8988T (cell line): ENCODE measurements around the gene CHST3.
A peak's percentile ranks its signal among the peaks of the same experiment; 100 is the strongest.

Source experiments
- DNase-seq: peaks from one replicate; pipeline ENCODE4 v3.0.0; 2011

CHST3 gene

GRCh38 chr10:71995887-71996575 is 31.8 kb downstream of the CHST3 start:
- DNase-seq = no peak

- DNase-seq = no peak
Measured at GRCh38 chr10:71996592-71997371, 32.6 kb downstream of the CHST3 start.

- DNase-seq = no peak
Measured at GRCh38 chr10:71998119-71998839, 34.1 kb downstream of the CHST3 start.

GRCh38 chr10:71998840-71999194 is 34.6 kb downstream of the CHST3 start:
- DNase-seq = peak; percentile 77

- no peak for DNase-seq
Measured at GRCh38 chr10:71999360-72000072, 35.3 kb downstream of the CHST3 start.

GRCh38 chr10:72000073-72001032 is 36.2 kb downstream of the CHST3 start:
- DNase-seq = no peak

- DNase-seq = no peak
Measured at GRCh38 chr10:72001033-72001395, 36.8 kb downstream of the CHST3 start.

GRCh38 chr10:72002354-72003295 is 38.4 kb downstream of the CHST3 start:
- no peak for DNase-seq

GRCh38 chr10:72006026-72006425 is 41.8 kb downstream of the CHST3 start:
- DNase-seq = no peak

GRCh38 chr10:72007246-72007892 is 43.2 kb downstream of the CHST3 start:
- no peak for DNase-seq

- DNase-seq = no peak
Measured at GRCh38 chr10:72008096-72008981, 44.1 kb downstream of the CHST3 start.

- no peak for DNase-seq
Measured at GRCh38 chr10:72009051-72009424, 44.8 kb downstream of the CHST3 start.

GRCh38 chr10:72009425-72010081 is 45.4 kb downstream of the CHST3 start:
- DNase-seq = no peak

GRCh38 chr10:72010234-72010973 is 46.2 kb downstream of the CHST3 start:
- no peak for DNase-seq

- no peak for DNase-seq
Measured at GRCh38 chr10:72011016-72011415, 46.8 kb downstream of the CHST3 start.

GRCh38 chr10:72011468-72011867 is 47.3 kb downstream of the CHST3 start:
- DNase-seq = no peak

GRCh38 chr10:72011976-72012512 is 47.8 kb downstream of the CHST3 start:
- no peak for DNase-seq

- no peak for DNase-seq
Measured at GRCh38 chr10:72012796-72013195, 48.6 kb downstream of the CHST3 start.
